Keratinocyte (primary cell): Measurements from ENCODE around the gene HNRNPLL.

ENCODE experiments used
- CTCF ChIP-seq, 3 experiments: IDR thresholded peaks in 1 of 3; conservative IDR thresholded peaks in 1 of 3; optimal IDR thresholded peaks in 1 of 3; 2 replicates in 2 of 3; 3 replicates in 1 of 3; pipeline versions ENCODE3 to v1.5.1; 2011; ENCODE audit warnings: low read length in 3 of 3, mild to moderate bottlenecking in 3 of 3, moderate library complexity in 2 of 3, control low read depth in 1 of 3, inconsistent platforms in 1 of 3; ENCODE audit not compliant: insufficient read depth in 2 of 3; ENCODE audit errors: extremely low read depth in 1 of 3
- EZH2 ChIP-seq: IDR thresholded peaks from one replicate; pipeline ENCODE4 v1.6.1; 2012; ENCODE audit warnings: inconsistent platforms, mild to moderate bottlenecking, low read length, moderate library complexity

DNA sequence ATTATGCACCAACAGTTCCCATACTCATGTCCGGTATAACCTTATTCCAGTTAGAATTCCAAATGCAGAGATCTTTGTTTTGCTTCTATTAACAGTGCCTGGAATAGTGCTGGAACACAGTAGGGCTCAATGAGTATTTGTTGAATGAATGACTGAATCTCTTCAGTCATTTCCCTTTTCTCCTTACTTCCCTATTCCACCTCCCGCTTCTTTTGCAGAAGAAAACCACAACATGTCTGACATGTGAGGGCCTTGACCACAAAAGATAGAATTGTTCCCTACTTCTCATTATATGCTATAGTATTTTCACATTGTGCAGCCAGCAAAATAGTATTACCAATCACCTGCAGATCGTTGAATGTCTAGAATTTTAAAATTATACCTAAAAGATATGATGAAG is 19.5 kb upstream of the HNRNPLL start:
- TF ChIP-seq CTCF (optimal IDR thresholded peaks at IDR 0.05 in 1 of 3, IDR thresholded peaks at IDR 0.05 in 1 of 3, conservative IDR thresholded peaks at IDR 0.05 in 1 of 3; ENCODE audit: extremely low read depth in 1 of 3, insufficient read depth in 2 of 3, low read length in 3 of 3) = no peak
- TF ChIP-seq EZH2 = no peak
